H1 (cell line): ENCODE data around the gene FABP7. TPM values are rescaled to one million over a fixed set of nuclear protein-coding genes. Genes with fewer than 3 reads are reported as not detected.

Experiments
- BRCA1 ChIP-seq: IDR thresholded peaks from 2 replicates; pipeline ENCODE4 v1.6.1; 2012; ENCODE audit warnings: low read depth, low read length, improper control_type of control experiment
- CBX5 ChIP-seq: fragments of 300-800, 300-1000 bp; sonication (generic); IDR thresholded peaks from 2 replicates; pipeline ENCODE4 v1.7.1; 2016; ENCODE audit warnings: antibody characterized with exemption, low read length, low read depth
- CTCF ChIP-seq, 3 experiments: IDR thresholded peaks; 1 replicate in 2 of 3; 2 replicates in 1 of 3; pipeline versions ENCODE4 v1.5.1 to v1.6.1; 2011; ENCODE audit warnings: low read length in 3 of 3, mild to moderate bottlenecking in 3 of 3, inconsistent platforms in 2 of 3, low read depth in 1 of 3, moderate library complexity in 1 of 3; ENCODE audit not compliant: insufficient read depth in 1 of 3; ENCODE audit errors: control extremely low read depth in 1 of 3
- EZH2 ChIP-seq: fragments of 200-600 bp; sonication (generic); IDR thresholded peaks from 2 replicates; pipeline ENCODE4 v1.7.1; 2012; ENCODE audit warnings: low read depth, mild to moderate bottlenecking, moderate library complexity, low read length, inconsistent platforms; ENCODE audit not compliant: severe bottlenecking
- FOSL1 ChIP-seq: IDR thresholded peaks from 2 replicates; pipeline ENCODE4 v1.6.1; 2011; ENCODE audit warnings: mild to moderate bottlenecking, low read depth, low read length, moderate library complexity; ENCODE audit not compliant: insufficient read depth
- MAX ChIP-seq: IDR thresholded peaks from 2 replicates; pipeline ENCODE4 v1.6.1; 2012; ENCODE audit warnings: inconsistent platforms
- RNF2 ChIP-seq: fragments of 200-900, 300-1000 bp; sonication (generic); IDR thresholded peaks from 2 replicates; pipeline ENCODE4 v1.7.1; 2016; ENCODE audit warnings: borderline replicate concordance, low read depth, mild to moderate bottlenecking, antibody characterized with exemption, low read length; ENCODE audit not compliant: poor library complexity, severe bottlenecking; ENCODE audit errors: missing control alignments
- SIN3A ChIP-seq, 2 experiments: IDR thresholded peaks in 1 of 2; conservative IDR thresholded peaks in 1 of 2; 2 replicates each; pipeline ENCODE4 v1.6.1; 2011 to 2012; ENCODE audit warnings: low read length in 2 of 2, improper control_type of control experiment in 1 of 2, low read depth in 1 of 2, mild to moderate bottlenecking in 1 of 2
- SIRT6 ChIP-seq: IDR thresholded peaks from one replicate; pipeline ENCODE4 v1.7.1; 2012; ENCODE audit warnings: low read length, inconsistent platforms
- SP4 ChIP-seq: IDR thresholded peaks from 2 replicates; pipeline ENCODE4 v1.6.1; 2012; ENCODE audit warnings: low read length, inconsistent platforms
- TBP ChIP-seq: IDR thresholded peaks from 2 replicates; pipeline ENCODE4 v1.6.1; 2011; ENCODE audit warnings: low read depth, low read length, improper control_type of control experiment
- ZNF274 ChIP-seq: IDR thresholded peaks from 2 replicates; pipeline ENCODE4 v1.7.0; 2012; ENCODE audit warnings: low read length, borderline replicate concordance; ENCODE audit errors: extremely low read depth
- polyA plus RNA-seq, 7 experiments: library from polyadenylated mRNA; depleted of rRNA in 3 of 7; stranded (reverse) in 5 of 7; unstranded in 2 of 7; fragments of >200 nt in 5 of 7; fragments of 200-250 nt in 2 of 7; gene quantifications; 1 replicate in 5 of 7; 2 replicates in 1 of 7; 4 replicates in 1 of 7; pipeline versions ENCODE4 v1.2.1 to v1.2.3, GENCODE V29; 2011 to 2013; ENCODE audit warnings: missing spikeins in 2 of 7, mixed read lengths in 2 of 7
- total RNA-seq: library from RNA; stranded (reverse); fragmentation: NEBNext Ultra II Directional; extraction: Animal tissue kit (Norgen Biotek cat#: 25700); gene quantifications from 2 replicates; pipeline ENCODE4 v1.2.1, GENCODE V29; 2021
- TF ChIP-seq, protein P1 (sequence below): IDR thresholded peaks from 2 replicates; pipeline ENCODE4 v1.6.1; 2012; ENCODE audit warnings: inconsistent platforms

Gene FABP7
- total and polyA plus RNA-seq, 2 of the 8 experiments (the other 6 are each of a cell fraction or from before 2014, with no cell fraction given) = 10.6 to 13.1 TPM

GRCh38 chr6:122789182-122790027 lies 9.9 kb downstream of the FABP7 start, which contains the start of gene SMPDL3A (continued):
- TF ChIP-seq, protein P1, sequence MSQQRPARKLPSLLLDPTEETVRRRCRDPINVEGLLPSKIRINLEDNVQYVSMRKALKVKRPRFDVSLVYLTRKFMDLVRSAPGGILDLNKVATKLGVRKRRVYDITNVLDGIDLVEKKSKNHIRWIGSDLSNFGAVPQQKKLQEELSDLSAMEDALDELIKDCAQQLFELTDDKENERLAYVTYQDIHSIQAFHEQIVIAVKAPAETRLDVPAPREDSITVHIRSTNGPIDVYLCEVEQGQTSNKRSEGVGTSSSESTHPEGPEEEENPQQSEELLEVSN = peak; percentile 79
- no peak for TF ChIP-seq ZNF274
- peak in 1 of 2 experiments; percentile 62; a peak in 1 of 4 replicates for TF ChIP-seq SIN3A (conservative IDR thresholded peaks at IDR 0.05 in 1 of 2, IDR thresholded peaks at IDR 0.05 in 1 of 2; ENCODE audit: low read depth in 1 of 2, low read length in 2 of 2)
- TF ChIP-seq SIRT6 = no peak
- no peak for TF ChIP-seq SP4
- TF ChIP-seq TBP = peak; percentile 65
- TF ChIP-seq CTCF (IDR thresholded peaks at IDR 0.05; ENCODE audit: control extremely low read depth in 1 of 3, insufficient read depth in 1 of 3, low read depth in 1 of 3, low read length in 3 of 3) = peak; percentile 34 to 38 (median 36)
- TF ChIP-seq FOSL1 = no peak
- TF ChIP-seq RNF2 = no peak
- no peak for TF ChIP-seq CBX5
- TF ChIP-seq BRCA1 = no peak
- TF ChIP-seq EZH2 = peak; percentile 28
- TF ChIP-seq MAX = peak; percentile 74; the same call in 1 of the 2 replicates
